ENCODE data around the gene DLAT. TPM values are rescaled to one million over a fixed set of nuclear protein-coding genes. Genes with fewer than 3 reads are reported as not detected.
A peak's percentile ranks its signal among the peaks of the same experiment; 100 is the strongest.

The DLAT gene
- total and polyA plus RNA-seq, 2 experiments from 2014 or later, result 27.9 to 42.1 TPM

- H3K79me2 ChIP-seq, result peaks cover 3% of the 10 kb centered on the region
- H3K4me1 ChIP-seq (ENCODE audit: insufficient read depth), result peaks cover 20% of the 10 kb centered on the region
- no peaks in the 10 kb centered on the region for H3K27me3 ChIP-seq
- no peaks in the 10 kb centered on the region for H3K9me3 ChIP-seq (ENCODE audit: low read depth)
- no peak overlapping the region for H2AFZ ChIP-seq
- no peaks in the 10 kb centered on the region for H3K9me2 ChIP-seq (replicated peaks; ENCODE audit: insufficient read depth)
- no peak for TF ChIP-seq EZH2phosphoT487 (IDR thresholded peaks at IDR 0.05; ENCODE audit: low read depth, severe bottlenecking, unreplicated experiment)
- no peak for TF ChIP-seq CTCF (IDR thresholded peaks at IDR 0.05; ENCODE audit: poor library complexity)
- TF ChIP-seq EZH2 (IDR thresholded peaks at IDR 0.05; ENCODE audit: borderline replicate concordance), result no peak
- DNase-seq (ENCODE audit: low spot score), result no peak
- WGBS (ENCODE audit: low lambda C conversion rate, missing lambda C conversion rate), result 96% methylated on average over 1 of the region's 1 CpG
- no peaks in the 10 kb centered on the region for H3K36me3 ChIP-seq (replicated peaks; ENCODE audit: insufficient read depth, low read depth)
- no peak overlapping the region for H3K4me3 ChIP-seq
- no peak overlapping the region for H3K4me2 ChIP-seq
- peak overlapping the region; percentile 79 for H3K27ac ChIP-seq
- H4K20me1 ChIP-seq (ENCODE audit: insufficient read depth, poor library complexity, severe bottlenecking), result no peaks in the 10 kb centered on the region
Measured at GRCh38 chr11:111981270-111981669, 43.9 kb upstream of the DLAT start.

- Histone ChIP-seq H3K9me2 (replicated peaks; ENCODE audit: insufficient read depth) (no peaks in the 10 kb centered on the region), H2AFZ (no peak overlapping the region), H3K4me1 (ENCODE audit: insufficient read depth) (peaks cover 20% of the 10 kb centered on the region), H3K79me2 (peaks cover 3% of the 10 kb centered on the region), H3K4me2 (peak overlapping the region; percentile 69), H3K27me3 (no peaks in the 10 kb centered on the region), H3K27ac (peak overlapping the region; percentile 79), H3K4me3 (no peak overlapping the region), H3K36me3 (replicated peaks; ENCODE audit: insufficient read depth, low read depth) (no peaks in the 10 kb centered on the region), H4K20me1 (ENCODE audit: insufficient read depth, poor library complexity, severe bottlenecking) (no peaks in the 10 kb centered on the region), H3K9me3 (ENCODE audit: low read depth) (no peaks in the 10 kb centered on the region)
- DNase-seq (ENCODE audit: low spot score), result peak; percentile 89
- WGBS (ENCODE audit: low lambda C conversion rate, missing lambda C conversion rate), result 13% methylated on average over 7 of the region's 7 CpGs
- TF ChIP-seq EZH2 (IDR thresholded peaks at IDR 0.05; ENCODE audit: borderline replicate concordance) (no peak), CTCF (IDR thresholded peaks at IDR 0.05; ENCODE audit: poor library complexity) (peak; percentile 69)
Measured at GRCh38 chr11:111982019-111982464, 43.2 kb upstream of the DLAT start.

GRCh38 chr11:111982541-111983186 lies 42.5 kb upstream of the DLAT start:
- TF ChIP-seq EZH2phosphoT487 (IDR thresholded peaks at IDR 0.05; ENCODE audit: low read depth, severe bottlenecking, unreplicated experiment) (no peak), EZH2 (IDR thresholded peaks at IDR 0.05; ENCODE audit: borderline replicate concordance) (no peak), CTCF (IDR thresholded peaks at IDR 0.05; ENCODE audit: poor library complexity) (no peak)
- Histone ChIP-seq H3K79me2 (peaks cover 3% of the 10 kb centered on the region), H3K9me3 (ENCODE audit: low read depth) (no peaks in the 10 kb centered on the region), H3K36me3 (replicated peaks; ENCODE audit: insufficient read depth, low read depth) (no peaks in the 10 kb centered on the region), H3K27ac (peak overlapping the region; percentile 79), H4K20me1 (ENCODE audit: insufficient read depth, poor library complexity, severe bottlenecking) (no peaks in the 10 kb centered on the region), H3K4me2 (peak overlapping the region; percentile 69), H3K27me3 (no peaks in the 10 kb centered on the region), H3K4me1 (ENCODE audit: insufficient read depth) (peaks cover 17% of the 10 kb centered on the region), H2AFZ (peak overlapping the region; percentile 21), H3K9me2 (replicated peaks; ENCODE audit: insufficient read depth) (no peaks in the 10 kb centered on the region), H3K4me3 (no peak overlapping the region)
- no peak for DNase-seq (ENCODE audit: low spot score)
- 51% methylated on average over 5 of the region's 5 CpGs for WGBS (ENCODE audit: low lambda C conversion rate, missing lambda C conversion rate)
